Heart left ventricle (tissue), 16 donors: ENCODE results near the gene BHLHE40. TPM values are rescaled to one million over a fixed set of nuclear protein-coding genes. Genes with fewer than 3 reads are reported as not detected.

Experiments
- ATAC-seq, 4 donors: fragments of 200-7000 bp; cut with Tn5 transposase; one replicate each; pipeline ENCODE4 v1.9.1; 2020 to 2022; ENCODE audit warnings: moderate library complexity in 4 of 4, mild to moderate bottlenecking in 3 of 4, moderate number of reproducible peaks in 1 of 4
- DNase-seq, 5 donors: peaks; one replicate each; pipeline ENCODE4 v3.0.0-alpha.2; 2020
- H3K27ac ChIP-seq, 12 donors: fragments of 200-600 bp; sonication (generic) in 4 of 12; one replicate each; pipeline versions ENCODE4 v1.5.0 to v1.8.0; 2016 to 2022; ENCODE audit warnings: mild to moderate bottlenecking in 2 of 12
- H3K27me3 ChIP-seq, 9 donors: fragments of 200-600 bp; sonication (generic) in 2 of 9; one replicate each; pipeline versions ENCODE4 v1.5.1 to v1.8.0; 2016 to 2022; ENCODE audit warnings: mild to moderate bottlenecking in 3 of 9
- H3K36me3 ChIP-seq, 9 donors: fragments of 200-600 bp; sonication (generic) in 2 of 9; one replicate each; pipeline versions ENCODE4 v1.5.0 to v1.8.0; 2018 to 2022; ENCODE audit warnings: mild to moderate bottlenecking in 2 of 9
- H3K4me1 ChIP-seq, 12 donors: fragments of 200-600 bp; sonication (generic) in 4 of 12; one replicate each; pipeline versions ENCODE4 v1.5.0 to v1.8.0; 2016 to 2022; ENCODE audit warnings: mild to moderate bottlenecking in 3 of 12
- H3K4me3 ChIP-seq, 12 donors: fragments of 200-600 bp; sonication (generic) in 4 of 12; one replicate each; pipeline versions ENCODE4 v1.5.0 to v1.8.0; 2017 to 2022; ENCODE audit warnings: mild to moderate bottlenecking in 9 of 12, moderate library complexity in 4 of 12
- H3K9me3 ChIP-seq, 12 donors: fragments of 200-600 bp; sonication (generic) in 4 of 12; one replicate each; pipeline versions ENCODE4 v1.5.0 to v1.8.0; 2016 to 2022; ENCODE audit warnings: mild to moderate bottlenecking in 1 of 12
- POLR2A ChIP-seq, 2 donors: fragments of 450-650 bp; IDR thresholded peaks; one replicate each; pipeline ENCODE4 v1.6.1; 2017; ENCODE audit warnings: antibody characterized with exemption in 2 of 2, mild to moderate bottlenecking in 2 of 2, moderate library complexity in 2 of 2
- WGBS, 4 donors: extraction: QIAGEN DNeasy Blood & Tissue Kit in 2 of 4; methylation state at CpG; one replicate each; pipeline versions ENCODE4 v1.1.5 to v1.1.7; 2013 to 2018; 5-methylcytosine and 5-hydroxymethylcytosine counted together
- intact Hi-C, 10 donors: fragments of 100-400 bp; cut with DNase I; formaldehyde crosslinking; loops; one replicate each; pipeline versions ENCODE4 v1.11.1 to v1.14.2; 2022
- polyA plus RNA-seq, 2 donors: library from polyadenylated mRNA; stranded (reverse); fragments of 200-250 nt; gene quantifications; one replicate each; pipeline ENCODE4 v1.2.3, GENCODE V29; 2013
- total RNA-seq, 9 donors: library from RNA; depleted of rRNA in 2 of 9; stranded (reverse); fragments of >200 nt in 2 of 9; fragmentation: NEBNext Ultra II Directional in 3 of 9; extraction: Animal tissue kit (Norgen Biotek cat#: 25700) in 3 of 9; gene quantifications; one replicate each; pipeline versions ENCODE4 v1.1.0 to v1.2.4, GENCODE V29; 2016 to 2023
- TF ChIP-seq, protein P1 (sequence below), 12 donors: fragments of 200-600 bp; sonication (generic) in 4 of 12; IDR thresholded peaks; one replicate each; pipeline versions ENCODE4 v1.5.0 to v1.8.0; 2018 to 2022; ENCODE audit warnings: antibody characterized with exemption in 12 of 12, mild to moderate bottlenecking in 5 of 12
- donor health status: ischemic (EF 13 %, LVEDD 7.1; RV severe dilation, severe dysfunction).
- donor health status: healthy with polysubstance abuse.
- donor health status: DM: no; HTN: yes; CAD: no.
- donor health status: DM: no; HTN: no; CAD: no.
- donor health status: ischemic (EF 25% LVEDD 6.9; RV normal size, moderate dysfunction).
- donor health status: ischemic (EF 25% LVEDD 5.7; RV mildly dilated, moderate dysfunction).
- donor health status: healthy.
- donor health status: DM: yes; HTN: yes; CAD: no.
- donor health status: ischemic (EF 35%, LVEDD 5.7; RV mildly dilated, moderate dysfunction).
- donor health status: nonischemic (EF 11% LVEDD 7.7; RV severe dilation, severe dysfunction).
- donor health status: DM: yes; HTN: yes; CAD: no.
- donor health status: PGD.
- donor health status: ischemic (EF 29% LVEDD 5.4; RV normal size, mild dysfunction).
- donor health status: nonischemic (EF 23%, LVEDD 6.1; RV moderate dilation, normal function).

The BHLHE40 gene
- total and polyA plus RNA-seq, 11 donors = 8.5 to 109 (median 33.8) TPM

DNA sequence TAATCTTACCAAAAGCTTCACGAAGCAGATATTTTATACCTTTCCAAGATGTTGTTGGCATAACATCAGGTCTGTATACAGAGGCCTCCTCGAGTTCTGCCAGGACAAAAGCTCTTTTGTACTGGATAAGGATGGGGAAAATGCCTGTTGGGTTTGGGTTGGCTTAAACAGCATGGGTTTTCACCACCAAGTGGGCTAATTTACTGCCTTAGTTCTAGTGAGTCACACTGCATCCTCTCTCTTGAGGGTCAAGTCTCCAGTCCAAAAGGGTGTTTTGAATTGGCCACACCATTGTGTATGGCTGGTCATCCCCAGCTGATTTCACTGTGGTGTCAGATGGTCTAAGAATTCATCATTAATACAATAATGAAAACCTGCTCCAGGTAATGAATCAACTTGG is 26.1 kb upstream of the BHLHE40 start:
- H3K9me3 ChIP-seq = no peaks in the 10 kb centered on the region
- H3K4me3 ChIP-seq = no peak overlapping the region
- H3K4me1 ChIP-seq = peaks cover 0 to 19% (median 3%) of the 10 kb centered on the region in 12 donors
- TF ChIP-seq, protein P1, sequence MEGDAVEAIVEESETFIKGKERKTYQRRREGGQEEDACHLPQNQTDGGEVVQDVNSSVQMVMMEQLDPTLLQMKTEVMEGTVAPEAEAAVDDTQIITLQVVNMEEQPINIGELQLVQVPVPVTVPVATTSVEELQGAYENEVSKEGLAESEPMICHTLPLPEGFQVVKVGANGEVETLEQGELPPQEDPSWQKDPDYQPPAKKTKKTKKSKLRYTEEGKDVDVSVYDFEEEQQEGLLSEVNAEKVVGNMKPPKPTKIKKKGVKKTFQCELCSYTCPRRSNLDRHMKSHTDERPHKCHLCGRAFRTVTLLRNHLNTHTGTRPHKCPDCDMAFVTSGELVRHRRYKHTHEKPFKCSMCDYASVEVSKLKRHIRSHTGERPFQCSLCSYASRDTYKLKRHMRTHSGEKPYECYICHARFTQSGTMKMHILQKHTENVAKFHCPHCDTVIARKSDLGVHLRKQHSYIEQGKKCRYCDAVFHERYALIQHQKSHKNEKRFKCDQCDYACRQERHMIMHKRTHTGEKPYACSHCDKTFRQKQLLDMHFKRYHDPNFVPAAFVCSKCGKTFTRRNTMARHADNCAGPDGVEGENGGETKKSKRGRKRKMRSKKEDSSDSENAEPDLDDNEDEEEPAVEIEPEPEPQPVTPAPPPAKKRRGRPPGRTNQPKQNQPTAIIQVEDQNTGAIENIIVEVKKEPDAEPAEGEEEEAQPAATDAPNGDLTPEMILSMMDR (IDR thresholded peaks at IDR 0.05) = no peak
- TF ChIP-seq POLR2A (IDR thresholded peaks at IDR 0.05) = no peak
- ATAC-seq (no peak), DNase-seq (no peak)
- intact Hi-C loops = loop anchor here in 2 of 10 donors (10.0 kb wide), 1 partner anchor 58 kb away; no protein-coding TSS in a partner anchor
- no peaks in the 10 kb centered on the region for H3K27me3 ChIP-seq
- 77 to 91% (median 88%) methylated on average over 2 of the region's 2 CpGs for WGBS, 4 donors
- no peaks in the 10 kb centered on the region for H3K36me3 ChIP-seq
- H3K27ac ChIP-seq = no peak overlapping the region

DNA sequence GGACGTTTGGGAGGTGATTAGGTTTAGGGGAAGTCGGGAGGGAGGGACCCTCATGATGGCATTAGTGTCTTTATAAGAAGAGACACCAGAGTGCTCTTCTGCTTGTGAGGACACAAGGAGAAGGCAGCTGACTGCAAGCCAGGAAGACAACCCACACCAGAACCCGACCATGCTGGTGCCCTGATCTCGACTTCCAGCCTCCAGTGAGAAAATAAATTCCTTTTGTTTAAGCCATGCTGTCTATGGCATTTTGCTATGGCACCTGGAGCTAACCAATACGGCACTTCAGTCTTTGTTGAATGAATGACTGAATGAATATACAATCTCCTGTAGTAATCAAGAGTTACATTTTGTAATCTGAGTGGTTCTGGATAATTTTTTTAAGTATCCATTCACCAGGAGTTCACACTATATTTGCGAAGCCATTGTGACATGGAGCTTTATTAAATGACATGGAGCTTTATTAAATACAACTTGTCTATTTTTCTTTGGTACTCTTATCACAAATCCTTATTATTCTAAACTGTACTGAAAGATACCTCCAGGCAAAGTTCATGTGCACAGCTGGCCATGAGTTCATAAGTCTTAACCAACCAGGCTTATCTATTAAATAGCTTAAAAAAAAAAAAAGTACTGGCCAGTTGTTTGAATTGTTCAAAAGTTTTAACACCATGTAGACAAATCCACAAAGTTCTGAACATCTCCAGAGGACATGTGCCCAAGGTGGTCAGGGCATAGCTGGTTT is 24.8 kb upstream of the BHLHE40 start:
- 89 to 94% (median 91%) methylated on average over 6 of the region's 6 CpGs for WGBS, 4 donors
- TF ChIP-seq, protein P1 (IDR thresholded peaks at IDR 0.05) = no peak
- no peak for TF ChIP-seq POLR2A (IDR thresholded peaks at IDR 0.05)
- Histone ChIP-seq H3K27ac (no peak overlapping the region), H3K9me3 (peaks cover 0 to 8% (median 6%) of the 10 kb centered on the region in 12 donors), H3K27me3 (no peaks in the 10 kb centered on the region), H3K4me1 (peaks cover 0 to 12% (median 2%) of the 10 kb centered on the region in 12 donors), H3K36me3 (no peaks in the 10 kb centered on the region), H3K4me3 (no peak overlapping the region)
- no peak for DNase-seq
- ATAC-seq = no peak
- intact Hi-C loops = loop anchor here in 2 of 10 donors (10.0 kb wide), 1 partner anchor 60 kb away; no protein-coding TSS in a partner anchor

DNA sequence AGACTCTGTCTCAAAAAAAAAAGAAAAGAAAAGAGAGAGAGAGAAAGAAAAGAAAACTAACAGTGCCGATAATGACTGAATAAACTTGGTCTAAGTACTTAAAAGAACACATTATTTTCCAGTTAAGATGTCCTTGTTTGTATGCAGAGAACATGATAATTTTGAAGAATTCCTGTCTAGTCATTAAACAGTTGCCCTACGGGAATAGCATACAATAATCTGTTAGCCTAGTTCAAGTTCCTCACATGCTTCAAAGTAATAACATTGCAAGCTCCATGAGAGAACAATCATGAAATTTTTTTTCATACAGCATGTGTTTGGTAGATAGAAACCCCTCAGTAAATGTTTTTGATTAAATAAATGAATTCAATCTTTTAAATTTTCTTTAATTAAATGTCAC is 23.1 kb upstream of the BHLHE40 start:
- DNase-seq (no peak), ATAC-seq (no peak)
- Histone ChIP-seq H3K9me3 (peaks cover 0 to 11% (median 6%) of the 10 kb centered on the region in 12 donors), H3K4me1 (no peaks in the 10 kb centered on the region), H3K27ac (no peak overlapping the region), H3K27me3 (no peaks in the 10 kb centered on the region), H3K36me3 (no peaks in the 10 kb centered on the region), H3K4me3 (no peak overlapping the region)
- WGBS, 4 donors = 78 to 87% (median 80%) methylated on average over 2 of the region's 2 CpGs
- TF ChIP-seq, protein P1 (IDR thresholded peaks at IDR 0.05) = no peak
- TF ChIP-seq POLR2A (IDR thresholded peaks at IDR 0.05) = no peak
- intact Hi-C loops = loop anchor here in 3 of 10 donors (5.0 to 10.0 kb wide), 2 partner anchors 61 to 74 kb away; no protein-coding TSS in a partner anchor

DNA sequence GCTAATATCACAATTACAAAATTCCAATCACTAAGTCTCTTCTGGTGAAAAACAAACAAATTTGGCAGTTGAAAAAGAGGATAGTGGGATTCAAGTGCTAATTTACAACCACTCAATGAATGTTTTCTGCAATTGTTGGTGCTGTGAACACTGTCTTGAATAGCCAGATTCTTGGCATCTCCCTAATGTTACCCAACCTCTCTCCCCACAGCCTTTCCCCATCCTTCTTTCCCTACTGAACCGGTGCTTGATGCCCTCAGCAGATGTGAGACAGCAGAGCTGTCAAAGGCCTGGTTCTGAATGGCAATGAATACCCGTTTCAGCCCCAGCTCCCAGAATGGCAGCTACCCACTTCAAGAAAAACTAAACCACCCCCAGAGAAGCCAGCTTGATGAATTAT is 22.5 kb upstream of the BHLHE40 start:
- Histone ChIP-seq H3K4me1 (no peaks in the 10 kb centered on the region), H3K27ac (no peak overlapping the region), H3K9me3 (peaks cover 0 to 11% (median 6%) of the 10 kb centered on the region in 12 donors), H3K27me3 (no peaks in the 10 kb centered on the region), H3K4me3 (no peak overlapping the region), H3K36me3 (no peaks in the 10 kb centered on the region)
- WGBS, 4 donors = 78 to 94% (median 87%) methylated on average over 2 of the region's 2 CpGs
- intact Hi-C loops = loop anchor here in 3 of 10 donors (5.0 to 10.0 kb wide), 2 partner anchors 62 to 74 kb away; no protein-coding TSS in a partner anchor
- no peak for DNase-seq
- ATAC-seq = no peak
- no peak for TF ChIP-seq POLR2A (IDR thresholded peaks at IDR 0.05)
